Transverse colon (tissue), 4 donors: Measurements from ENCODE around the gene DHRS3.

Experiments
- CTCF ChIP-seq, 5 experiments: fragments of 200-600 bp in 3 of 5; fragments of 450-650 bp in 2 of 5; sonication (generic) in 3 of 5; IDR thresholded peaks; 1 replicate in 2 of 5; 2 replicates in 3 of 5; pipeline ENCODE4 v1.5.1; 2016 to 2017; ENCODE audit warnings: antibody characterized with exemption in 5 of 5, inconsistent platforms in 3 of 5, mild to moderate bottlenecking in 2 of 5, moderate library complexity in 1 of 5
- EP300 ChIP-seq: sonication (generic); formaldehyde crosslinking; IDR thresholded peaks from one replicate; pipeline ENCODE4 v1.6.1; 2017; ENCODE audit warnings: antibody characterized with exemption, low read depth
- POLR2A ChIP-seq: fragments of 450-650 bp; IDR thresholded peaks from one replicate; pipeline ENCODE4 v1.6.1; 2016; ENCODE audit warnings: antibody characterized with exemption, mild to moderate bottlenecking, moderate library complexity
- POLR2AphosphoS5 ChIP-seq, 3 donors: sonication (generic); formaldehyde crosslinking; IDR thresholded peaks; one replicate each; pipeline ENCODE4 v1.6.1; 2016; ENCODE audit warnings: antibody characterized with exemption in 3 of 3

DNA sequence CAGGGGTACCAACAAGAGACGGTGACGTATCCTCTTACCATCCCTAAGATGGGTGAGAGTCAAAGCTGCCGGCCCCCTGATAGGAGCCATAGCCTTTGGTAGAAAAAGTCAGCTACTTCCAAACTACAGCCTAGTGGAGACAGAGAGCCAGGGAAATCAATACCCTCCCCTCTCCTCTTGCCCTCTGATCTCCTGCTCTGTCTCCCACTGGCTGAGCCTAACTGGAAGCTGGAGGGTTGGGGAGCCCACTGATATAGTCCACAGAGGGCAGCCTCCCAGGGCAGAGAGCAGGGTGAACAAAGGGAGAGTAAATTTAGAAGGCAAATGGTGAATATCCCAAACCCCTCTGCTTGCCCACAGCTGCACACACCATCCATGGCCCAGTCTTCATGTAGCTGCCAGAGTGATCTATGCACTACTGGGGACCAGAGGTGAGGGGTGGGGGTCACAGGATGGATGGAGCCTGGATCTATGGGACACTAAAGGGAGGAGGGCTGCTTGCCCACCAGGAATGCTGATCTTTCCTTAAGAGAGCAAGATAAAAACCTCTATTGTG lies 80.0 kb downstream of the DHRS3 start:
- no peak for TF ChIP-seq CTCF (IDR thresholded peaks at IDR 0.05)
- no peak for TF ChIP-seq POLR2A
- TF ChIP-seq EP300: no peak
- no peak for TF ChIP-seq POLR2AphosphoS5 (IDR thresholded peaks at IDR 0.05)
